ENCODE measurements around the gene EIF1AX.

EIF1AX gene

GRCh38 chrX:20124964-20125363 is 16.7 kb downstream of the EIF1AX start:
- no peak for DNase-seq

- DNase-seq, result no peak
These were observed 23.4 kb downstream of the EIF1AX start for GRCh38 chrX:20118065-20118824.

- DNase-seq, result no peak
These were observed 24.9 kb downstream of the EIF1AX start, which contains the start of gene MAP7D2 for GRCh38 chrX:20116577-20117240. MAP7D2 (minus strand) TSS chrX:20116907; CDS start chrX:20116879, 28 bp downstream.

GRCh38 chrX:20116087-20116576 is 25.5 kb downstream of the EIF1AX start:
- no peak for DNase-seq

- no peak for DNase-seq
These were observed 29.4 kb downstream of the EIF1AX start for GRCh38 chrX:20112022-20112774.

- no peak for DNase-seq
These were observed 30.4 kb downstream of the EIF1AX start for GRCh38 chrX:20111271-20111670.

- DNase-seq, result no peak
These were observed 39.6 kb downstream of the EIF1AX start for GRCh38 chrX:20101934-20102581.

- no peak for DNase-seq
These were observed 50.1 kb downstream of the EIF1AX start for GRCh38 chrX:20091499-20091898.

- no peak for DNase-seq
These were observed 51.8 kb downstream of the EIF1AX start for GRCh38 chrX:20089845-20090244.

- no peak for DNase-seq
These were observed 61.4 kb downstream of the EIF1AX start for GRCh38 chrX:20080277-20080676.

All from NCI-H774 (cell line).